ENCODE data around the gene POLRMT.

- TF ChIP-seq CTCF (IDR thresholded peaks at IDR 0.05) (no peak), POLR2A (IDR thresholded peaks at IDR 0.05) (no peak), POLR2AphosphoS5 (IDR thresholded peaks at IDR 0.05) (no peak)
These were observed 30.7 kb downstream of the POLRMT start for GRCh38 chr19:602391-603301.
